Measurements from ENCODE around the gene UBTF.

The UBTF gene

GRCh38 chr17:44216694-44217093, 2.8 kb downstream of the UBTF start:
- H3K27ac ChIP-seq, result no peak overlapping the region
- no peak for DNase-seq (ENCODE audit: low read depth, low spot score)

- DNase-seq (ENCODE audit: low read depth, low spot score), result no peak
- H3K27ac ChIP-seq, result no peak overlapping the region
Observed at GRCh38 chr17:44216173-44216572, 3.3 kb downstream of the UBTF start.

- H3K27ac ChIP-seq, result no peak overlapping the region
- DNase-seq (ENCODE audit: low read depth, low spot score), result no peak
Observed at GRCh38 chr17:44214896-44215295, 4.6 kb downstream of the UBTF start.

- no peak for DNase-seq (ENCODE audit: low read depth, low spot score)
- no peak overlapping the region for H3K27ac ChIP-seq
Observed at GRCh38 chr17:44214230-44214494, 5.3 kb downstream of the UBTF start.

GRCh38 chr17:44213403-44214229, 5.9 kb downstream of the UBTF start:
- H3K27ac ChIP-seq, result no peak overlapping the region

GRCh38 chr17:44212507-44213402, 6.7 kb downstream of the UBTF start:
- no peak for DNase-seq (ENCODE audit: low read depth, low spot score)
- H3K27ac ChIP-seq, result no peak overlapping the region

More at GRCh38 chr17:44213403-44214229, 5.9 kb downstream of the UBTF start:
- no peak for DNase-seq (ENCODE audit: low read depth, low spot score)

GRCh38 chr17:44211281-44212265, 7.9 kb downstream of the UBTF start:
- H3K27ac ChIP-seq, result no peak overlapping the region

GRCh38 chr17:44210342-44211192, 8.9 kb downstream of the UBTF start:
- DNase-seq (ENCODE audit: low read depth, low spot score), result no peak
- peak overlapping the region; percentile 71 for H3K27ac ChIP-seq

More at GRCh38 chr17:44211281-44212265, 7.9 kb downstream of the UBTF start:
- no peak for DNase-seq (ENCODE audit: low read depth, low spot score)

- DNase-seq (ENCODE audit: low read depth, low spot score), result no peak
- H3K27ac ChIP-seq, result peak overlapping the region; percentile 71
Observed at GRCh38 chr17:44209786-44210341, 9.6 kb downstream of the UBTF start.

GRCh38 chr17:44207743-44208142, 11.7 kb downstream of the UBTF start:
- DNase-seq (ENCODE audit: low read depth, low spot score), result no peak
- H3K27ac ChIP-seq, result peak overlapping the region; percentile 71

GRCh38 chr17:44207319-44207718, 12.2 kb downstream of the UBTF start:
- DNase-seq (ENCODE audit: low read depth, low spot score), result no peak

GRCh38 chr17:44206825-44207155, 12.7 kb downstream of the UBTF start:
- no peak overlapping the region for H3K27ac ChIP-seq
- no peak for DNase-seq (ENCODE audit: low read depth, low spot score)

More at GRCh38 chr17:44207319-44207718, 12.2 kb downstream of the UBTF start:
- H3K27ac ChIP-seq, result no peak overlapping the region

- H3K27ac ChIP-seq, result no peak overlapping the region
- DNase-seq (ENCODE audit: low read depth, low spot score), result no peak
Observed at GRCh38 chr17:44205962-44206824, 13.3 kb downstream of the UBTF start.

GRCh38 chr17:44204441-44204882, 15.0 kb downstream of the UBTF start:
- DNase-seq (ENCODE audit: low read depth, low spot score), result no peak
- H3K27ac ChIP-seq, result peak overlapping the region; percentile 16

- DNase-seq (ENCODE audit: low read depth, low spot score), result no peak
- H3K27ac ChIP-seq, result peak overlapping the region; percentile 16
Observed at GRCh38 chr17:44203731-44204440, 15.6 kb downstream of the UBTF start.

GRCh38 chr17:44202756-44203155, 16.7 kb downstream of the UBTF start:
- H3K27ac ChIP-seq, result peak overlapping the region; percentile 16
- no peak for DNase-seq (ENCODE audit: low read depth, low spot score)

GRCh38 chr17:44200478-44201155, 18.9 kb downstream of the UBTF start:
- peak overlapping the region; percentile 98 for H3K27ac ChIP-seq
- DNase-seq (ENCODE audit: low read depth, low spot score), result no peak
